ENCODE measurements around the gene DNHD1. TPM values are rescaled to one million over a fixed set of nuclear protein-coding genes. Genes with fewer than 3 reads are reported as not detected.

The DNHD1 gene
- total RNA-seq, 1 experiment from 2014 or later, result 10.6 TPM

DNA sequence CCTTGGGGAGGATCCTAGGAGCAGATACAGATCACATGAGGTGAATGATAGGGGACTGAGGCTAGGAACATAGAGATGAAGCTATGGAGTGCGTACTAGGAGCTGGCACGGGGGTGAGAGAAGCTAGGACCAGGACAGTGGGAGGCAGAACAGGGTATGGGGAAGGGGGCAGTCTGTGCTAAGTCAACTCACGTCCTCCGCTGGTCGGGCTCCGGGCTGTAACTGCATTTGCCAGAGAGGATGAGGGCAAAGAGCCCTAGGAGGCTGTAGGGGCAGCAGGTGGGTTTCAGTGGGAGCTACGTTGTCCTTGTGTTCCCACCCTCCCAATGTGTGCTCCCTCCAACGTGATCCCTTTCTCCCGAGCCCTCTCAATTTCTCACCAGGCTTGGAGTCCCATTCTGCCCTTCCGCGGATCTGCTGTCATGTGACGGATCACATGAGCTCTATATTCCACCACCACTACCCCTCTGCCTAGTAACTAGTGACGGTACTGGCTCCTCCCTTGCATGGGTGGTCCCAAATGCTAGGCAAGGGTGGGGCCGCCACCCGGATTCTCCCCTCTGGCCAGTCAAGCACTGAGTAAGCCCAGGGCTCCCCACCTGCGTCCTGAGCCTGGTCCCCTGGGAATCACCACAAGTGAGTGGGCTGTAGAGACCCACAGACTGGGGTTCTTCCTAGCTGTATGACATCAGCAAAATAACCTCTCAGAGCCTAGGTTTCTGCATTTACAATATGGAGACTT lies 122.1 kb downstream of the DNHD1 start, which contains the start of gene TPP1:
Gene TPP1 (minus strand): TSS at position 419 of the 742 bp plus-strand sequence. CDS start 22 bp downstream, at position 397.
- POLR2A ChIA-PET, result interaction anchor here (0.6 kb wide), 1 partner anchor 103 kb away, joined by 8 read pairs; no protein-coding TSS in a partner anchor
- peak; percentile 95 for DNase-seq (ENCODE audit: low read depth, low spot score)
- in situ Hi-C loops (cut with HindIII; ENCODE audit: low pct_unique_long_range_greater_than_20kb, low sequenced_read_pairs), result no loop called here

DNA sequence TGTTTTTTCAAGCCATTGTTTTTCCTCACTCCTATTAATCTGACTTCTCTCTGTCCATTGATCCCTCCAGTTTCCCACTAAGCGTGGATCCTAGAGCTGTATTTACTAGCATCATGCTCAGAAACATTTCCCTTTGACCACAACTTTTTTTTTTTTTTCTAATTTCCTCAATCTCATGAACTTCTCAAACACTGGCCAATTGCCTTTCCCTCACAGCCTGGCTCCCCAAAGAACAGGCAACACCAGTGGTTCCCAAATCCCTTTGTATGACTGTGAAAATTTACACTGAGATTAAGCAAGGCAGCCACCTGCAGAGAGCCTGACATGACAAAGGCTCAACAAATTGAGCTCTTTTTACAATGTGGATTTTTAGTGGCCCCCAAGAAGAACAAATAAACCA lies 123.6 kb downstream of the DNHD1 start:
- Histone ChIP-seq H3K4me1 (ENCODE audit: control insufficient read depth, insufficient read depth, low read length) (peaks cover 13% of the 10 kb centered on the region), H3K9me3 (ENCODE audit: control insufficient read depth, insufficient read depth, low read depth, low read length) (no peaks in the 10 kb centered on the region), H3K4me3 (ENCODE audit: low read depth in 2 of 2, low read length in 2 of 2) (no peak overlapping the region), H3K36me3 (ENCODE audit: control insufficient read depth, insufficient read depth, low read length) (no peaks in the 10 kb centered on the region), H3K27ac (ENCODE audit: low read length) (no peak overlapping the region), H3K27me3 (ENCODE audit: control insufficient read depth, insufficient read depth, low read length) (no peaks in the 10 kb centered on the region)
- BruUV-seq (replicated peaks), result no TSS peak
- no peak for TF ChIP-seq SIN3A (IDR thresholded peaks at IDR 0.05; ENCODE audit: borderline replicate concordance, insufficient read depth, low read depth, low read length)
- TF ChIP-seq TCF7L2 (IDR thresholded peaks at IDR 0.05; ENCODE audit: low read depth, low read length), result no peak
- TF ChIP-seq, protein P1, sequence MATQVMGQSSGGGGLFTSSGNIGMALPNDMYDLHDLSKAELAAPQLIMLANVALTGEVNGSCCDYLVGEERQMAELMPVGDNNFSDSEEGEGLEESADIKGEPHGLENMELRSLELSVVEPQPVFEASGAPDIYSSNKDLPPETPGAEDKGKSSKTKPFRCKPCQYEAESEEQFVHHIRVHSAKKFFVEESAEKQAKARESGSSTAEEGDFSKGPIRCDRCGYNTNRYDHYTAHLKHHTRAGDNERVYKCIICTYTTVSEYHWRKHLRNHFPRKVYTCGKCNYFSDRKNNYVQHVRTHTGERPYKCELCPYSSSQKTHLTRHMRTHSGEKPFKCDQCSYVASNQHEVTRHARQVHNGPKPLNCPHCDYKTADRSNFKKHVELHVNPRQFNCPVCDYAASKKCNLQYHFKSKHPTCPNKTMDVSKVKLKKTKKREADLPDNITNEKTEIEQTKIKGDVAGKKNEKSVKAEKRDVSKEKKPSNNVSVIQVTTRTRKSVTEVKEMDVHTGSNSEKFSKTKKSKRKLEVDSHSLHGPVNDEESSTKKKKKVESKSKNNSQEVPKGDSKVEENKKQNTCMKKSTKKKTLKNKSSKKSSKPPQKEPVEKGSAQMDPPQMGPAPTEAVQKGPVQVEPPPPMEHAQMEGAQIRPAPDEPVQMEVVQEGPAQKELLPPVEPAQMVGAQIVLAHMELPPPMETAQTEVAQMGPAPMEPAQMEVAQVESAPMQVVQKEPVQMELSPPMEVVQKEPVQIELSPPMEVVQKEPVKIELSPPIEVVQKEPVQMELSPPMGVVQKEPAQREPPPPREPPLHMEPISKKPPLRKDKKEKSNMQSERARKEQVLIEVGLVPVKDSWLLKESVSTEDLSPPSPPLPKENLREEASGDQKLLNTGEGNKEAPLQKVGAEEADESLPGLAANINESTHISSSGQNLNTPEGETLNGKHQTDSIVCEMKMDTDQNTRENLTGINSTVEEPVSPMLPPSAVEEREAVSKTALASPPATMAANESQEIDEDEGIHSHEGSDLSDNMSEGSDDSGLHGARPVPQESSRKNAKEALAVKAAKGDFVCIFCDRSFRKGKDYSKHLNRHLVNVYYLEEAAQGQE (IDR thresholded peaks at IDR 0.05; ENCODE audit: insufficient read depth in 1 of 2, low read depth in 2 of 2, low read length in 1 of 2), result no peak
- no peak for TF ChIP-seq POLR2AphosphoS5 (IDR thresholded peaks at IDR 0.05; ENCODE audit: low read depth, low read length)
- TF ChIP-seq, protein P2, sequence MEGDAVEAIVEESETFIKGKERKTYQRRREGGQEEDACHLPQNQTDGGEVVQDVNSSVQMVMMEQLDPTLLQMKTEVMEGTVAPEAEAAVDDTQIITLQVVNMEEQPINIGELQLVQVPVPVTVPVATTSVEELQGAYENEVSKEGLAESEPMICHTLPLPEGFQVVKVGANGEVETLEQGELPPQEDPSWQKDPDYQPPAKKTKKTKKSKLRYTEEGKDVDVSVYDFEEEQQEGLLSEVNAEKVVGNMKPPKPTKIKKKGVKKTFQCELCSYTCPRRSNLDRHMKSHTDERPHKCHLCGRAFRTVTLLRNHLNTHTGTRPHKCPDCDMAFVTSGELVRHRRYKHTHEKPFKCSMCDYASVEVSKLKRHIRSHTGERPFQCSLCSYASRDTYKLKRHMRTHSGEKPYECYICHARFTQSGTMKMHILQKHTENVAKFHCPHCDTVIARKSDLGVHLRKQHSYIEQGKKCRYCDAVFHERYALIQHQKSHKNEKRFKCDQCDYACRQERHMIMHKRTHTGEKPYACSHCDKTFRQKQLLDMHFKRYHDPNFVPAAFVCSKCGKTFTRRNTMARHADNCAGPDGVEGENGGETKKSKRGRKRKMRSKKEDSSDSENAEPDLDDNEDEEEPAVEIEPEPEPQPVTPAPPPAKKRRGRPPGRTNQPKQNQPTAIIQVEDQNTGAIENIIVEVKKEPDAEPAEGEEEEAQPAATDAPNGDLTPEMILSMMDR (IDR thresholded peaks at IDR 0.05), result no peak
- ATAC-seq, result no peak
- ChIA-PET CTCF (interaction anchor here (0.6 kb wide), 1 partner anchor 63 kb away, joined by 3 read pairs; the partner anchor contains the start of gene MRPL17), POLR2A (no interaction called here)
- no peak for DNase-seq (ENCODE audit: low read depth, low spot score)
- in situ Hi-C loops (cut with HindIII; ENCODE audit: low pct_unique_long_range_greater_than_20kb, low sequenced_read_pairs) (no loop called here), intact Hi-C loops (cut with micrococcal nuclease; ENCODE audit: unreplicated experiment) (no loop called here)

More for the DNA sequence above, 122.1 kb downstream of the DNHD1 start, which contains the start of gene TPP1:
- Histone ChIP-seq H3K9me3 (ENCODE audit: control insufficient read depth, insufficient read depth, low read depth, low read length) (no peaks in the 10 kb centered on the region), H3K4me3 (ENCODE audit: low read depth in 2 of 2, low read length in 2 of 2) (peak within 1 kb of the TSS; percentile 82 to 100), H3K4me1 (ENCODE audit: control insufficient read depth, insufficient read depth, low read length) (peaks cover 13% of the 10 kb centered on the region), H3K27me3 (ENCODE audit: control insufficient read depth, insufficient read depth, low read length) (no peaks in the 10 kb centered on the region), H3K36me3 (ENCODE audit: control insufficient read depth, insufficient read depth, low read length) (no peaks in the 10 kb centered on the region), H3K27ac (ENCODE audit: low read length) (peak within 1 kb of the TSS; percentile 98)
- intact Hi-C loops (cut with micrococcal nuclease; ENCODE audit: unreplicated experiment), result no loop called here
- CTCF ChIA-PET, result interaction anchor here (0.9 to 1.5 kb wide), 3 partner anchors 64 to 240 kb away, joined by 5 to 6 read pairs (median 5); partner anchors contain the start of gene MRPL17
- TF ChIP-seq TCF7L2 (IDR thresholded peaks at IDR 0.05; ENCODE audit: low read depth, low read length) (no peak), SIN3A (IDR thresholded peaks at IDR 0.05; ENCODE audit: borderline replicate concordance, insufficient read depth, low read depth, low read length) (peak; percentile 95), POLR2AphosphoS5 (IDR thresholded peaks at IDR 0.05; ENCODE audit: low read depth, low read length) (peak; percentile 95)
- TF ChIP-seq, protein P1 (IDR thresholded peaks at IDR 0.05; ENCODE audit: insufficient read depth in 1 of 2, low read depth in 2 of 2, low read length in 1 of 2), result no peak
- TF ChIP-seq, protein P2 (IDR thresholded peaks at IDR 0.05), result no peak
- no TSS peak for BruUV-seq (replicated peaks)
- peak; percentile 99 for ATAC-seq

All from Panc1 (cell line).